ENCODE data around the gene CATSPER4.

DNA sequence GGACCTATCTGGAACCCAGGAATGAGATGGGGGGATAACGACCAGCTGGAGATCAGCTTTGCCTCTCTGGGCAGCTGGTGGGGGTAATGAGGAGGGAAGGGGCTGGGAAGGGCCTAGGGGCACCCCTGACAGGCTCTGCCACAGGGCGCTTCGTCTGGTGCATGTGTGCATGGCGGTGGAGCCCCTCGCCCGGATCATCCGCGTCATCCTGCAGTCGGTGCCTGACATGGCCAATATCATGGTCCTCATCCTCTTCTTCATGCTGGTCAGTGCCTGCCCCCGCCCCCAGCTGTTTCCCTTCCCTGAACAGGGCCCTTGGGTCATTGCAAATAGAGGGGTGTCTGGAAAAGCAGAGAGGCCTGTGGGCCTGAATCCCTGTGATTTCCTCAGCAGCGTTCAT lies 7.4 kb downstream of the CATSPER4 start:
- no peak for TF ChIP-seq CTCF (conservative IDR thresholded peaks at IDR 0.05; ENCODE audit: low read depth in 2 of 2)
- no peak for TF ChIP-seq EZH2 (IDR thresholded peaks at IDR 0.05; ENCODE audit: low read depth, unreplicated experiment)

Measured in GM23338 (cell line).